Measurements from ENCODE around the gene ZNF718. TPM values are rescaled to one million over a fixed set of nuclear protein-coding genes. Genes with fewer than 3 reads are reported as not detected.
A peak's percentile ranks its signal among the peaks of the same experiment; 100 is the strongest.

The ZNF718 gene
- total and polyA plus RNA-seq, 2 donors (not counting 3 experiments of a cell fraction or from before 2014, with no cell fraction given) = 0.99 to 12.1 TPM

- Histone ChIP-seq H3K4me2 (ENCODE audit: insufficient read depth, low read length) (no peak overlapping the region), H3K36me3 (ENCODE audit: control insufficient read depth in 2 of 2, extremely low read depth in 1 of 2, insufficient read depth in 2 of 2, low read length in 2 of 2) (no peaks in the 10 kb centered on the region), H2AFZ (ENCODE audit: low read depth, low read length) (no peak overlapping the region), H3K4me1 (ENCODE audit: control insufficient read depth, extremely low read depth, insufficient read depth, low read length) (no peaks in the 10 kb centered on the region), H3K79me2 (ENCODE audit: control insufficient read depth, insufficient read depth, low read length) (no peaks in the 10 kb centered on the region), H4K20me1 (replicated peaks; ENCODE audit: control insufficient read depth, extremely low read depth, insufficient read depth, low read length) (no peaks in the 10 kb centered on the region), H3K9ac (replicated peaks; ENCODE audit: extremely low read depth, insufficient read depth, low read length) (no peak overlapping the region), H3K4me3 (replicated peaks in 1 of 3; ENCODE audit: insufficient read depth in 1 of 3, low read depth in 1 of 3, low read length in 3 of 3) (no peak overlapping the region), H3K27ac (ENCODE audit: insufficient read depth, low read depth, low read length) (no peak overlapping the region), H3K27me3 (ENCODE audit: control insufficient read depth in 2 of 2, insufficient read depth in 2 of 2, low read length in 2 of 2) (peaks cover 21 to 29% of the 10 kb centered on the region in 2 experiments), H3K9me1 (replicated peaks; ENCODE audit: control insufficient read depth, extremely low read depth, insufficient read depth, low read length) (no peaks in the 10 kb centered on the region), H3K9me3 (replicated peaks; ENCODE audit: control insufficient read depth, insufficient read depth, low read length) (no peaks in the 10 kb centered on the region)
- dilution Hi-C loops (cut with MboI; ENCODE audit: extremely low pct_ligation_motif_present, low sequenced_read_pairs) (no loop called here), intact Hi-C loops (cut with micrococcal nuclease) (no loop called here)
- TF ChIP-seq JUN (IDR thresholded peaks at IDR 0.05; ENCODE audit: borderline replicate concordance, insufficient read depth, insufficient read length, low read depth) = no peak
- TF ChIP-seq, protein P1, sequence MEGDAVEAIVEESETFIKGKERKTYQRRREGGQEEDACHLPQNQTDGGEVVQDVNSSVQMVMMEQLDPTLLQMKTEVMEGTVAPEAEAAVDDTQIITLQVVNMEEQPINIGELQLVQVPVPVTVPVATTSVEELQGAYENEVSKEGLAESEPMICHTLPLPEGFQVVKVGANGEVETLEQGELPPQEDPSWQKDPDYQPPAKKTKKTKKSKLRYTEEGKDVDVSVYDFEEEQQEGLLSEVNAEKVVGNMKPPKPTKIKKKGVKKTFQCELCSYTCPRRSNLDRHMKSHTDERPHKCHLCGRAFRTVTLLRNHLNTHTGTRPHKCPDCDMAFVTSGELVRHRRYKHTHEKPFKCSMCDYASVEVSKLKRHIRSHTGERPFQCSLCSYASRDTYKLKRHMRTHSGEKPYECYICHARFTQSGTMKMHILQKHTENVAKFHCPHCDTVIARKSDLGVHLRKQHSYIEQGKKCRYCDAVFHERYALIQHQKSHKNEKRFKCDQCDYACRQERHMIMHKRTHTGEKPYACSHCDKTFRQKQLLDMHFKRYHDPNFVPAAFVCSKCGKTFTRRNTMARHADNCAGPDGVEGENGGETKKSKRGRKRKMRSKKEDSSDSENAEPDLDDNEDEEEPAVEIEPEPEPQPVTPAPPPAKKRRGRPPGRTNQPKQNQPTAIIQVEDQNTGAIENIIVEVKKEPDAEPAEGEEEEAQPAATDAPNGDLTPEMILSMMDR (IDR thresholded peaks at IDR 0.05; ENCODE audit: extremely low read depth in 1 of 2, insufficient read depth in 1 of 2, low read depth in 1 of 2, low read length in 2 of 2) = no peak
- peak; percentile 73 for TF ChIP-seq EZH2 (IDR thresholded peaks at IDR 0.05; ENCODE audit: borderline replicate concordance, low read depth, low read length, severe bottlenecking)
- no peak for TF ChIP-seq POLR2A (IDR thresholded peaks at IDR 0.05; ENCODE audit: low read depth, low read length)
- no TSS peak for BruUV-seq (replicated peaks)
- POLR2A ChIA-PET = no interaction called here
- CTCF ChIA-PET = no interaction called here
- no peak for DNase-seq (ENCODE audit: low read depth, low spot score)
- FAIRE-seq = no peak
These were observed 16.6 kb upstream of the ZNF718 start for GRCh38 chr4:107444-108429.

GRCh38 chr4:112771-113170 lies 11.5 kb upstream of the ZNF718 start:
- TF ChIP-seq, protein P2, sequence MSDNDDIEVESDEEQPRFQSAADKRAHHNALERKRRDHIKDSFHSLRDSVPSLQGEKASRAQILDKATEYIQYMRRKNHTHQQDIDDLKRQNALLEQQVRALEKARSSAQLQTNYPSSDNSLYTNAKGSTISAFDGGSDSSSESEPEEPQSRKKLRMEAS (IDR thresholded peaks at IDR 0.05; ENCODE audit: insufficient read depth, insufficient read length) = no peak
- TF ChIP-seq GATA2 (IDR thresholded peaks at IDR 0.05; ENCODE audit: insufficient read depth, insufficient read length, low read depth, low read length) (no peak), FOS (IDR thresholded peaks at IDR 0.05; ENCODE audit: borderline replicate concordance, insufficient read depth, low read length) (no peak), JUN (IDR thresholded peaks at IDR 0.05; ENCODE audit: borderline replicate concordance, insufficient read depth, insufficient read length, low read depth) (no peak), POLR2AphosphoS5 (IDR thresholded peaks at IDR 0.05; ENCODE audit: insufficient read depth, low read depth, low read length) (no peak), MYC (IDR thresholded peaks at IDR 0.05; ENCODE audit: low read depth, low read length) (no peak), EZH2 (IDR thresholded peaks at IDR 0.05; ENCODE audit: borderline replicate concordance, low read depth, low read length, severe bottlenecking) (no peak), POLR2A (IDR thresholded peaks at IDR 0.05; ENCODE audit: low read depth, low read length) (no peak)
- TF ChIP-seq, protein P1 (IDR thresholded peaks at IDR 0.05; ENCODE audit: extremely low read depth in 1 of 2, insufficient read depth in 1 of 2, low read depth in 1 of 2, low read length in 2 of 2) = no peak
- H3K9me1 ChIP-seq (replicated peaks; ENCODE audit: control insufficient read depth, extremely low read depth, insufficient read depth, low read length) = no peaks in the 10 kb centered on the region
- no TSS peak for BruUV-seq (replicated peaks)
- no peak overlapping the region for H3K9ac ChIP-seq (replicated peaks; ENCODE audit: extremely low read depth, insufficient read depth, low read length)
- no peaks in the 10 kb centered on the region for H4K20me1 ChIP-seq (replicated peaks; ENCODE audit: control insufficient read depth, extremely low read depth, insufficient read depth, low read length)
- H3K27me3 ChIP-seq (ENCODE audit: control insufficient read depth in 2 of 2, insufficient read depth in 2 of 2, low read length in 2 of 2) = peaks cover 10 to 11% of the 10 kb centered on the region in 2 experiments
- no peaks in the 10 kb centered on the region for H3K9me3 ChIP-seq (replicated peaks; ENCODE audit: control insufficient read depth, insufficient read depth, low read length)
- H3K4me1 ChIP-seq (ENCODE audit: control insufficient read depth, extremely low read depth, insufficient read depth, low read length) = no peaks in the 10 kb centered on the region
- H2AFZ ChIP-seq (ENCODE audit: low read depth, low read length) = no peak overlapping the region
- no peaks in the 10 kb centered on the region for H3K36me3 ChIP-seq (ENCODE audit: control insufficient read depth in 2 of 2, extremely low read depth in 1 of 2, insufficient read depth in 2 of 2, low read length in 2 of 2)
- no peak overlapping the region for H3K27ac ChIP-seq (ENCODE audit: insufficient read depth, low read depth, low read length)
- ChIA-PET CTCF (no interaction called here), POLR2A (no interaction called here)
- intact Hi-C loops (cut with micrococcal nuclease) = no loop called here
- no peak overlapping the region for H3K4me3 ChIP-seq (replicated peaks in 1 of 3; ENCODE audit: insufficient read depth in 1 of 3, low read depth in 1 of 3, low read length in 3 of 3)
- H3K4me2 ChIP-seq (ENCODE audit: insufficient read depth, low read length) = no peak overlapping the region
- H3K79me2 ChIP-seq (ENCODE audit: control insufficient read depth, insufficient read depth, low read length) = no peaks in the 10 kb centered on the region
- DNase-seq (ENCODE audit: low read depth, low spot score) (no peak), FAIRE-seq (no peak)
- dilution Hi-C loops (cut with MboI; ENCODE audit: extremely low pct_ligation_motif_present, low sequenced_read_pairs) = no loop called here

Measured in endothelial cell of umbilical vein (primary cell).